Measurements from ENCODE around the gene GPR157.
A peak's percentile ranks its signal among the peaks of the same experiment; 100 is the strongest.

The GPR157 gene

GRCh38 chr1:9068981-9069325, 59.9 kb downstream of the GPR157 start:
- DNase-seq (ENCODE audit: insufficient read length, low spot score): no peak
- FAIRE-seq: no peak
- TF ChIP-seq TAF1 (IDR thresholded peaks at IDR 0.05; ENCODE audit: low read depth, low read length): no peak
- no peak for TF ChIP-seq POU2F2 (IDR thresholded peaks at IDR 0.05; ENCODE audit: low read depth, low read length)

DNA sequence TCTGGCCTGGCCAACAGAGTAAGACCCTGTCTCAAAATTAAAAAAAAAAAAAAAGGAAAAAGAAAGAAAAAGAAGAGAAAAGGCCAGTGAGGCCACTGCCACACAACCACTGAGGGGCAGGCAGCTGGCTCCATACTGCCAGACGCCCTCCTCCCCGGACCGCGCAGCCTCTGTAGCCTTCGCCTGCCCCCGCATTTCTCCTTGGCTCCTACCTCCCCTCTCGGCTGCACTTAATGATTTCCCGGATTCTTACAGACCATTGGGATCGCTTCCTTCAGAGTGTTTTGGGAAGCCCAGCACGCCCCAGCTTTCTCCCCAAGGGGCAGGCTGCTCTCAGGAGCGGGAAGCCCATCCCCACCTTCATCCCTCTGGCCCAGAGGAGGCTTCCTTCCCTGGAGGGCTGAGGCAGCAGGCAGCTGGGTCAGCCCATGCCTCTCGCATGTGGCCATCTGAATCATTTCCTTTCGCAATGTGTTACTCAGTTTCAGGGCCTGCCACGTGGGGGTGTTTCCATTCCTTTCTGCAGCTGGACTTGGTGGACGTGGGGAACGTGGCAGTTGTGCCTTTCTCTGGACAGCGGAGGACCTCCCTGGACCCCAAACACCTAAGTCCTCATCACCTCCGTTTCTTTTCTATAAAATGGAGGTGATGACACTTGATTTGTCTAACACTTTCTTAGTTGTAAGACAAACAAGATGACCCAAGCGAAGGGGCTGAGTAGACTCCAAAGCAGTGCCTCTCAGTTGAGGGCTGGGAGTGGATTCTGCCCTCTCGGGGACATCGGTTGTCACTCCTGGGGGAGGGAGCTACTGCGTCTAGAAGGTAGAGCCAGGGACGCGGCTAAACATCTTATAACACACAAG, 61.7 kb downstream of the GPR157 start:
- DNase-seq (ENCODE audit: insufficient read length, low spot score): no peak
- FAIRE-seq: peak; percentile 86
- TF ChIP-seq PAX5 (IDR thresholded peaks at IDR 0.05; ENCODE audit: insufficient read depth, low read length, severe bottlenecking) (no peak), TAF1 (IDR thresholded peaks at IDR 0.05; ENCODE audit: low read depth, low read length) (no peak), SPI1 (IDR thresholded peaks at IDR 0.05; ENCODE audit: low read depth, low read length) (no peak), POLR2A (IDR thresholded peaks at IDR 0.05; ENCODE audit: low read depth, low read length) (peak; percentile 43; the same call in 1 of the 2 replicates), POLR2AphosphoS5 (IDR thresholded peaks at IDR 0.05; ENCODE audit: low read depth, low read length) (peak; percentile 66; the same call in 1 of the 2 replicates), POU2F2 (IDR thresholded peaks at IDR 0.05; ENCODE audit: low read depth, low read length) (no peak)

- FAIRE-seq: peak; percentile 60
- peak; percentile 70 for TF ChIP-seq POLR2AphosphoS5 (IDR thresholded peaks at IDR 0.05; ENCODE audit: low read depth, low read length)
- TF ChIP-seq POLR2A (IDR thresholded peaks at IDR 0.05; ENCODE audit: low read depth, low read length): no peak; the same call in 1 of the 2 replicates
Observed at GRCh38 chr1:9065213-9065751, 63.6 kb downstream of the GPR157 start.

GRCh38 chr1:9062846-9063245, 66.1 kb downstream of the GPR157 start:
- 0 out of 2 replicates have a peak, but pooled peaks have one; percentile 25 for TF ChIP-seq POLR2A (IDR thresholded peaks at IDR 0.05; ENCODE audit: low read depth, low read length)
- no peak for TF ChIP-seq SPI1 (IDR thresholded peaks at IDR 0.05; ENCODE audit: low read depth, low read length)
- FAIRE-seq: peak; percentile 54
- DNase-seq (ENCODE audit: insufficient read length, low spot score): no peak

More at GRCh38 chr1:9065213-9065751, 63.6 kb downstream of the GPR157 start:
- DNase-seq (ENCODE audit: insufficient read length, low spot score): no peak

DNA sequence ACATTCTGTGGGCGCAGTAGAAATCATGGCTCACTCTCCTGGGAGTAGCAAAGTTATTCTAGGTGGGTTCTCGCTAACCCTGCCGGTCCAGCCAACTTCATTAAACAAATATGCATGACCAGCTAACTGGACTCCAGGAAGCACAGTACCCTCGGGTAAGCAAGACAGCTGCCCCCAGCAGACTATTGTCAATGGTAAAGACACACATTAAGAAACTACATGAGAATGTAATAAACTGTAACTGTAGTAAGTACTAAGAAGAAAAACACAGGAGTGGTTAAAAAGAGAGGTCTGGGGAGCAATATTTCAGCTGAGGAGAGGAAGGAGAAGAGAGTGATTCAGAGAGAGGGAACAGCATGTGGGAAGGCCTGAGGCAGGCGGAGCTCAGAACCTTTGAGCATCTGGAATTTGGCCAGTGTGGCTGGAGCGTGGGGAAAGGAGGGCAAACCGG, 66.9 kb downstream of the GPR157 start:
- no peak for TF ChIP-seq POLR2AphosphoS5 (IDR thresholded peaks at IDR 0.05; ENCODE audit: low read depth, low read length)
- no peak for TF ChIP-seq SPI1 (IDR thresholded peaks at IDR 0.05; ENCODE audit: low read depth, low read length)
- no peak for TF ChIP-seq PAX5 (IDR thresholded peaks at IDR 0.05; ENCODE audit: insufficient read depth, low read length, severe bottlenecking)
- no peak for TF ChIP-seq TAF1 (IDR thresholded peaks at IDR 0.05; ENCODE audit: low read depth, low read length)
- FAIRE-seq (no peak), DNase-seq (ENCODE audit: insufficient read length, low spot score) (no peak)

DNA sequence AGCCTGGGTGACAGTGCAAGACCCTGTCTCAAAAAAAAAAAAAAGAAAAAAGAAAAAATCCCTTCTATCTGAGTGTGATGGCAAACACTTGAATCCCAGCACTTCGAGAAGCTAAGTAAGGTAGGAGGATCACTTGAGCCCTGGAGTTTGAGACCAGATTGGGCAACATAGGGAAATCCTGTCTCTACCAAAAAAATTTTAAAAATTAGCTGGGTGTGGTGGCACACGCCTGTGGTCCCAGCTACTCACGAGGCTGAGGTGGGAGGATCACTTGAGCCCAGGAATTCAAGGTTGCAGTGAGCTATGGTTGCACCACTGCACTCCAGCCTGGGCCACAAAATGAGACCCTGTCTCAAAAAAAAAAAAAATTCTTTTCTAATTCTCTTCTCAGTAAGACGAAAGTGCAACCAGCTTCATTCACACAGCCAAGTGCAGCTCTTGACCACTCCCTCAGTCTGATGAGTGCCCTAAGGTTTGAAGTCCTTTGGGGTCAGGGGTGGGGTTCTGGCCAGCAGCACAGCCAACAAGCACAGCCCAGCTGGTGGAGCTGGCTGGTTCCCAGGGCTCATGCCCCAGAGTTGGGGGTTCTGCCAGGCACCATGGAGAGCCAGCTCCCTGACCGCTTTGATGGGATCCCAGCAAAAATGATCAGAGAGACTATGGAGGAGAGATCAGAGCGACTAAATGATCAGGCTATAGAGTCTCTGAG, 67.5 kb downstream of the GPR157 start:
- FAIRE-seq: no peak
- no peak for DNase-seq (ENCODE audit: insufficient read length, low spot score)
- TF ChIP-seq POU2F2 (IDR thresholded peaks at IDR 0.05; ENCODE audit: low read depth, low read length) (no peak), SPI1 (IDR thresholded peaks at IDR 0.05; ENCODE audit: low read depth, low read length) (no peak), TAF1 (IDR thresholded peaks at IDR 0.05; ENCODE audit: low read depth, low read length) (no peak), POLR2AphosphoS5 (IDR thresholded peaks at IDR 0.05; ENCODE audit: low read depth, low read length) (no peak), PAX5 (IDR thresholded peaks at IDR 0.05; ENCODE audit: insufficient read depth, low read length, severe bottlenecking) (no peak), POLR2A (IDR thresholded peaks at IDR 0.05; ENCODE audit: low read depth, low read length) (no peak)

GRCh38 chr1:9059891-9060744, 68.8 kb downstream of the GPR157 start:
- TF ChIP-seq POLR2A (IDR thresholded peaks at IDR 0.05; ENCODE audit: low read depth, low read length) (no peak), POLR2AphosphoS5 (IDR thresholded peaks at IDR 0.05; ENCODE audit: low read depth, low read length) (peak; percentile 57)
- peak; percentile 96 for FAIRE-seq

DNA sequence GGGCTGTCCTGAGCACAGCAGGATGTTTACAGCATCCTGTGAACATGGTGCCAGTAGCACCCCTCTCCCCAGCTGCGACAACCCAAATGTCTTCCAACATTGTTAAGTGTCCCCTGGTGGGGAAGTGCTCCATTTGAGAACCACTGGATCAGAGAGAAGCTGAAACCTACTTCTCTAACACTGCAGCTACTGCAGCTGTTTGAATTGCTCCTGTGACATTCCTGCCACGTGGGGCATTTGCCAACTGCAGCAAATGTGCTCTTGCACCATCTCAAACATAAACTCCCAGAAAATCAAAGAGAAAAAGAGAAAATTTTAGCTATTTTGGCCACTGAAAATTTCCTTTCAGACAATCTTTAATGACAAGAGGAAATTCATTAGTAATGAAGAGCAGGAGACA, 70.4 kb downstream of the GPR157 start:
- no peak for DNase-seq (ENCODE audit: insufficient read length, low spot score)
- FAIRE-seq: no peak
- TF ChIP-seq POLR2A (IDR thresholded peaks at IDR 0.05; ENCODE audit: low read depth, low read length) (no peak), POLR2AphosphoS5 (IDR thresholded peaks at IDR 0.05; ENCODE audit: low read depth, low read length) (no peak), SPI1 (IDR thresholded peaks at IDR 0.05; ENCODE audit: low read depth, low read length) (no peak), PAX5 (IDR thresholded peaks at IDR 0.05; ENCODE audit: insufficient read depth, low read length, severe bottlenecking) (no peak), POU2F2 (IDR thresholded peaks at IDR 0.05; ENCODE audit: low read depth, low read length) (no peak), TAF1 (IDR thresholded peaks at IDR 0.05; ENCODE audit: low read depth, low read length) (no peak)

More at GRCh38 chr1:9059891-9060744, 68.8 kb downstream of the GPR157 start:
- DNase-seq (ENCODE audit: insufficient read length, low spot score): no peak

- TF ChIP-seq POLR2A (IDR thresholded peaks at IDR 0.05; ENCODE audit: low read depth, low read length) (no peak; the same call in 1 of the 2 replicates), POU2F2 (IDR thresholded peaks at IDR 0.05; ENCODE audit: low read depth, low read length) (no peak), PAX5 (IDR thresholded peaks at IDR 0.05; ENCODE audit: insufficient read depth, low read length, severe bottlenecking) (no peak), SPI1 (IDR thresholded peaks at IDR 0.05; ENCODE audit: low read depth, low read length) (no peak), POLR2AphosphoS5 (IDR thresholded peaks at IDR 0.05; ENCODE audit: low read depth, low read length) (no peak), TAF1 (IDR thresholded peaks at IDR 0.05; ENCODE audit: low read depth, low read length) (no peak)
- DNase-seq (ENCODE audit: insufficient read length, low spot score): no peak
- FAIRE-seq: peak; percentile 26
Observed at GRCh38 chr1:9057851-9058250, 71.1 kb downstream of the GPR157 start.
